ENCODE measurements around the gene ZNF81. TPM values are rescaled to one million over a fixed set of nuclear protein-coding genes. Genes with fewer than 3 reads are reported as not detected.

The ZNF81 gene
- total and polyA plus RNA-seq, 4 donors: 0.75 to 11.8 (median 6.5) TPM

GRCh38 chrX:47880927-47881326 lies 44.2 kb downstream of the ZNF81 start:
- WGBS, 2 donors: 37 to 100% methylated on average over 1 of the region's 1 CpG
- H3K27ac ChIP-seq (ENCODE audit: low read depth in 1 of 2, low read length in 1 of 2): no peak overlapping the region

GRCh38 chrX:47885501-47885900 lies 48.8 kb downstream of the ZNF81 start:
- no peak for ATAC-seq (ENCODE audit: insufficient read depth, low FRiP score)
- no peak for TF ChIP-seq CTCF (IDR thresholded peaks at IDR 0.05; ENCODE audit: control extremely low read depth, extremely low read depth)
- H3K4me1 ChIP-seq (ENCODE audit: control insufficient read depth in 5 of 5, insufficient read depth in 5 of 5, low read length in 5 of 5): no peaks in the 10 kb centered on the region
- no peak overlapping the region for H3K27ac ChIP-seq (ENCODE audit: low read depth in 1 of 2, low read length in 1 of 2)
- H3K36me3 ChIP-seq (ENCODE audit: control insufficient read depth in 4 of 4, insufficient read depth in 4 of 4, low read length in 4 of 4): no peaks in the 10 kb centered on the region
- no peak overlapping the region for H3K4me3 ChIP-seq
- H3K27me3 ChIP-seq (ENCODE audit: control insufficient read depth in 3 of 3, insufficient read depth in 3 of 3, low read length in 2 of 3): no peaks in the 10 kb centered on the region
- H3K9me3 ChIP-seq (ENCODE audit: control insufficient read depth in 4 of 4, insufficient read depth in 3 of 4, low read length in 3 of 4): peaks cover 0 to 3% (median 0%) of the 10 kb centered on the region in 4 donors
- WGBS, 2 donors: 57 to 74% methylated on average over 3 of the region's 3 CpGs
- no peak overlapping the region for H3K9ac ChIP-seq (ENCODE audit: insufficient read depth in 1 of 2, low read length in 2 of 2)
- DNase-seq: no peak

More at GRCh38 chrX:47880927-47881326, 44.2 kb downstream of the ZNF81 start:
- peaks cover 0 to 3% (median 1%) of the 10 kb centered on the region in 4 donors for H3K9me3 ChIP-seq (ENCODE audit: control insufficient read depth in 4 of 4, insufficient read depth in 3 of 4, low read length in 3 of 4)
- H3K4me3 ChIP-seq: no peak overlapping the region
- no peak overlapping the region for H3K9ac ChIP-seq (ENCODE audit: insufficient read depth in 1 of 2, low read length in 2 of 2)
- no peaks in the 10 kb centered on the region for H3K4me1 ChIP-seq (ENCODE audit: control insufficient read depth in 5 of 5, insufficient read depth in 5 of 5, low read length in 5 of 5)
- H3K27me3 ChIP-seq (ENCODE audit: control insufficient read depth in 3 of 3, insufficient read depth in 3 of 3, low read length in 2 of 3): no peaks in the 10 kb centered on the region
- ATAC-seq (ENCODE audit: insufficient read depth, low FRiP score) (no peak), DNase-seq (no peak)
- TF ChIP-seq CTCF (IDR thresholded peaks at IDR 0.05; ENCODE audit: control extremely low read depth, extremely low read depth): no peak
- H3K36me3 ChIP-seq (ENCODE audit: control insufficient read depth in 4 of 4, insufficient read depth in 4 of 4, low read length in 4 of 4): peaks cover 0 to 7% (median 2%) of the 10 kb centered on the region in 4 donors

GRCh38 chrX:47898024-47898423 lies 61.3 kb downstream of the ZNF81 start:
- Histone ChIP-seq H3K9me3 (ENCODE audit: control insufficient read depth in 4 of 4, insufficient read depth in 3 of 4, low read length in 3 of 4) (peaks cover 0 to 2% (median 0%) of the 10 kb centered on the region in 4 donors), H3K9ac (ENCODE audit: insufficient read depth in 1 of 2, low read length in 2 of 2) (no peak overlapping the region), H3K36me3 (ENCODE audit: control insufficient read depth in 4 of 4, insufficient read depth in 4 of 4, low read length in 4 of 4) (peaks cover 0 to 2% (median 0%) of the 10 kb centered on the region in 4 donors), H3K4me3 (no peak overlapping the region), H3K4me1 (ENCODE audit: control insufficient read depth in 5 of 5, insufficient read depth in 5 of 5, low read length in 5 of 5) (no peaks in the 10 kb centered on the region), H3K27me3 (ENCODE audit: control insufficient read depth in 3 of 3, insufficient read depth in 3 of 3, low read length in 2 of 3) (no peaks in the 10 kb centered on the region), H3K27ac (ENCODE audit: low read depth in 1 of 2, low read length in 1 of 2) (no peak overlapping the region)
- DNase-seq: no peak
- no peak for ATAC-seq (ENCODE audit: insufficient read depth, low FRiP score)
- TF ChIP-seq CTCF (IDR thresholded peaks at IDR 0.05; ENCODE audit: control extremely low read depth, extremely low read depth): no peak

GRCh38 chrX:47900833-47901232 lies 64.1 kb downstream of the ZNF81 start:
- Histone ChIP-seq H3K4me3 (no peak overlapping the region), H3K27me3 (ENCODE audit: control insufficient read depth in 3 of 3, insufficient read depth in 3 of 3, low read length in 2 of 3) (no peaks in the 10 kb centered on the region), H3K9me3 (ENCODE audit: control insufficient read depth in 4 of 4, insufficient read depth in 3 of 4, low read length in 3 of 4) (peaks cover 0 to 2% (median 0%) of the 10 kb centered on the region in 4 donors), H3K27ac (ENCODE audit: low read depth in 1 of 2, low read length in 1 of 2) (no peak overlapping the region), H3K36me3 (ENCODE audit: control insufficient read depth in 4 of 4, insufficient read depth in 4 of 4, low read length in 4 of 4) (peaks cover 0 to 2% (median 0%) of the 10 kb centered on the region in 4 donors), H3K9ac (ENCODE audit: insufficient read depth in 1 of 2, low read length in 2 of 2) (no peak overlapping the region), H3K4me1 (ENCODE audit: control insufficient read depth in 5 of 5, insufficient read depth in 5 of 5, low read length in 5 of 5) (no peaks in the 10 kb centered on the region)
- ATAC-seq (ENCODE audit: insufficient read depth, low FRiP score): no peak
- no peak for DNase-seq
- 25 to 66% methylated on average over 4 of the region's 4 CpGs for WGBS, 2 donors
- TF ChIP-seq CTCF (IDR thresholded peaks at IDR 0.05; ENCODE audit: control extremely low read depth, extremely low read depth): no peak

Measured in lung (tissue), 12 donors.